ENCODE measurements around the gene FABP7. TPM values are rescaled to one million over a fixed set of nuclear protein-coding genes. Genes with fewer than 3 reads are reported as not detected.

FABP7 gene
- total RNA-seq, 1 experiment from 2014 or later: not detected

DNA sequence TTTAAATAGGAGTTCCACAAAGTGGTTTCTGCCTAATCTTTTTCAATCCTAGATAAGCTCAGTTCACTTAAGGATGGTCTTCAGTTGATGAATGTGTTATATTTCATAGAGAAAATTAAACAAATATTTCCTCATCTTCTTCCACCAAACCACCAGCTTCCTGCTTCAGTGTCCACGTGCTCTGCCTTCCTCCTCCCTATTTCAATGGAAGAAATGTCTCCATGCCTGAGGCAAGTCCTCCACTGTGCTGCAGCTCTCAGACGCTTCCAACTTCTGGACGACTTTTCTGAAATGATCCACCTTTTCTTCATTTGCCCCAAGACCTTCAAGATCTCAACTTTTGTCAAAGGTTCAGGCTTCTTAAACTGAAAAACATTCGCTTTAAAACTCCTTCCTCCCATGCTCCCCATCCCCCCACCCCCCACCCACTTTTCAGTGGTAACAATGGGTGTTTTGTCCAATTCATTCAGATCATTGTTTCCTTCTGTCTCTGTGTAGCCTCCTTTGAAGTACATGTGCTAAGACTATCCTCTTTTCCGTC is 25.3 kb upstream of the FABP7 start:
- H3K27ac ChIP-seq (ENCODE audit: low read depth, low read length): no peak overlapping the region
- H3K9ac ChIP-seq (ENCODE audit: low read length): no peak overlapping the region
- no peaks in the 10 kb centered on the region for H3K27me3 ChIP-seq (ENCODE audit: insufficient read depth, low read length)
- no TSS peak for BruUV-seq (replicated peaks)
- H3K9me3 ChIP-seq (ENCODE audit: control insufficient read depth in 1 of 2, insufficient read depth in 1 of 2, low read depth in 1 of 2, low read length in 2 of 2): no peaks in the 10 kb centered on the region
- intact Hi-C loops (cut with micrococcal nuclease): no loop called here
- POLR2A ChIA-PET: no interaction called here
- no peaks in the 10 kb centered on the region for H3K4me1 ChIP-seq (ENCODE audit: control insufficient read depth in 1 of 2, insufficient read depth in 2 of 2, low read length in 2 of 2)
- TF ChIP-seq YY1 (IDR thresholded peaks at IDR 0.05; ENCODE audit: extremely low read depth, insufficient replicate concordance, low read depth, low read length) (no peak), SRF (IDR thresholded peaks at IDR 0.05; ENCODE audit: low read depth) (no peak), EGR1 (IDR thresholded peaks at IDR 0.05; ENCODE audit: low read depth) (no peak), EZH2 (IDR thresholded peaks at IDR 0.05) (no peak), ELF1 (IDR thresholded peaks at IDR 0.05; ENCODE audit: borderline replicate concordance, low read depth) (no peak), SIN3A (IDR thresholded peaks at IDR 0.05; ENCODE audit: low read depth) (no peak)
- TF ChIP-seq, protein P1, sequence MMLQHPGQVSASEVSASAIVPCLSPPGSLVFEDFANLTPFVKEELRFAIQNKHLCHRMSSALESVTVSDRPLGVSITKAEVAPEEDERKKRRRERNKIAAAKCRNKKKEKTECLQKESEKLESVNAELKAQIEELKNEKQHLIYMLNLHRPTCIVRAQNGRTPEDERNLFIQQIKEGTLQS (IDR thresholded peaks at IDR 0.05): no peak
- TF ChIP-seq, protein P2, sequence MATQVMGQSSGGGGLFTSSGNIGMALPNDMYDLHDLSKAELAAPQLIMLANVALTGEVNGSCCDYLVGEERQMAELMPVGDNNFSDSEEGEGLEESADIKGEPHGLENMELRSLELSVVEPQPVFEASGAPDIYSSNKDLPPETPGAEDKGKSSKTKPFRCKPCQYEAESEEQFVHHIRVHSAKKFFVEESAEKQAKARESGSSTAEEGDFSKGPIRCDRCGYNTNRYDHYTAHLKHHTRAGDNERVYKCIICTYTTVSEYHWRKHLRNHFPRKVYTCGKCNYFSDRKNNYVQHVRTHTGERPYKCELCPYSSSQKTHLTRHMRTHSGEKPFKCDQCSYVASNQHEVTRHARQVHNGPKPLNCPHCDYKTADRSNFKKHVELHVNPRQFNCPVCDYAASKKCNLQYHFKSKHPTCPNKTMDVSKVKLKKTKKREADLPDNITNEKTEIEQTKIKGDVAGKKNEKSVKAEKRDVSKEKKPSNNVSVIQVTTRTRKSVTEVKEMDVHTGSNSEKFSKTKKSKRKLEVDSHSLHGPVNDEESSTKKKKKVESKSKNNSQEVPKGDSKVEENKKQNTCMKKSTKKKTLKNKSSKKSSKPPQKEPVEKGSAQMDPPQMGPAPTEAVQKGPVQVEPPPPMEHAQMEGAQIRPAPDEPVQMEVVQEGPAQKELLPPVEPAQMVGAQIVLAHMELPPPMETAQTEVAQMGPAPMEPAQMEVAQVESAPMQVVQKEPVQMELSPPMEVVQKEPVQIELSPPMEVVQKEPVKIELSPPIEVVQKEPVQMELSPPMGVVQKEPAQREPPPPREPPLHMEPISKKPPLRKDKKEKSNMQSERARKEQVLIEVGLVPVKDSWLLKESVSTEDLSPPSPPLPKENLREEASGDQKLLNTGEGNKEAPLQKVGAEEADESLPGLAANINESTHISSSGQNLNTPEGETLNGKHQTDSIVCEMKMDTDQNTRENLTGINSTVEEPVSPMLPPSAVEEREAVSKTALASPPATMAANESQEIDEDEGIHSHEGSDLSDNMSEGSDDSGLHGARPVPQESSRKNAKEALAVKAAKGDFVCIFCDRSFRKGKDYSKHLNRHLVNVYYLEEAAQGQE (IDR thresholded peaks at IDR 0.05; ENCODE audit: low read depth): no peak
- H3K4me3 ChIP-seq (replicated peaks in 1 of 2; ENCODE audit: low read depth in 1 of 2, low read length in 2 of 2): no peak overlapping the region
- RAD21 ChIA-PET (ENCODE audit: low non-redundant PET in 1 of 2, low total read pairs in 2 of 2, uncharacterized antibody in 2 of 2, unreplicated experiment in 2 of 2): no interaction called here
- no peaks in the 10 kb centered on the region for H3K9me2 ChIP-seq (ENCODE audit: insufficient read depth)
- ATAC-seq (no peak), DNase-seq (ENCODE audit: low read depth, low spot score) (no peak)
- no peaks in the 10 kb centered on the region for H4K20me1 ChIP-seq (ENCODE audit: insufficient read depth)
- CTCF ChIA-PET: no interaction called here
- no peaks in the 10 kb centered on the region for H3K79me2 ChIP-seq (ENCODE audit: insufficient read depth, low read length)
- H2AFZ ChIP-seq (ENCODE audit: low read depth, low read length, poor library complexity, severe bottlenecking): no peak overlapping the region
- no peaks in the 10 kb centered on the region for H3K36me3 ChIP-seq (ENCODE audit: control insufficient read depth in 1 of 2, insufficient read depth in 2 of 2, low read length in 2 of 2)
- no peak overlapping the region for H3K4me2 ChIP-seq (ENCODE audit: low read length)
